Lung microvascular endothelial cell (primary cell): ENCODE measurements around the gene NSG1. TPM values are rescaled to one million over a fixed set of nuclear protein-coding genes. Genes with fewer than 3 reads are reported as not detected.

Experiments
- DNase-seq, 2 donors: peaks; one replicate each; pipeline versions ENCODE4 v3.0.0 to v3.0.0-alpha.2; 2010; ENCODE audit warnings: low read depth in 2 of 2
- total RNA-seq: library from RNA; depleted of rRNA; stranded (reverse); fragments of >200 nt; gene quantifications from 2 replicates; pipeline ENCODE4 v1.2.1, GENCODE V29; 2014

NSG1 gene
- total RNA-seq, 1 donor from 2014 or later = not detected

DNA sequence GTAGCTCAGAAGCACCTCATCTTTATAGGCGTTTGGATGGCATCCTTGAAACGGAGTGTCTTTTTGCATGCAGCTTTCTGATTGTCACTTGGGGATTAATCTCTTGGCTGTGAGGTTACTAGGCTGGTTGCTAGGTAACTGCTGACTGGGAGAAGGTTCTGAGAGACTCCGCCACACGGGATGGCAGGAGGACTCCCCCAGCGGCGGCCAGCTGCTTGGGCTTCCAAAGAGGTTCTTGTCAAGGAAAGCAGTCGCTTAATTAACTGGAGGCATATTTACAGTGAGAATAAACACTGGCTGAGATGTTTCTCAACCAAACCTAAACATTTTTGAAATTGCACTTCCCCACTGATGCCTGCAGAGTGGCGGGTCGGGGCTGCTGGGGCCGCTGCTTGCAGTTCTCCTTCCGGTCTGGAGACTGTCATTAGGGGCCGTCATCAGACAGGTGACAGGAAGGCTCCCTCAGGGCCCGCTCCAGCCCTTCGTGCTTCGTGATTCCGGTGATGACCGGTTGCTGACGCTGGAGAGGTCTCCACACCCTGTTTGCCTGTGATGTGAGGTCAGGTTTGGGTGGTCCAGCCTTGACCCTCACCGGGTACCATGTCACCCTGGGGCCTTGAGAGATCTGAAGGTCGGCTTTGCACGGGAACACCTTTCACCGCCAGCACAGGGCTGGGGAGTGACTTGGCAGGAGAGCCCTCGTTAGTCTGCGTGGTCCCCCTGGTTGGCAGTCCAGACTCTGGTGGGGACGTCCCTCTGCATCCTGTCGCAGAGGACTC is 9.1 kb downstream of the NSG1 start:
- peak; percentile 13 to 48 for DNase-seq

DNA sequence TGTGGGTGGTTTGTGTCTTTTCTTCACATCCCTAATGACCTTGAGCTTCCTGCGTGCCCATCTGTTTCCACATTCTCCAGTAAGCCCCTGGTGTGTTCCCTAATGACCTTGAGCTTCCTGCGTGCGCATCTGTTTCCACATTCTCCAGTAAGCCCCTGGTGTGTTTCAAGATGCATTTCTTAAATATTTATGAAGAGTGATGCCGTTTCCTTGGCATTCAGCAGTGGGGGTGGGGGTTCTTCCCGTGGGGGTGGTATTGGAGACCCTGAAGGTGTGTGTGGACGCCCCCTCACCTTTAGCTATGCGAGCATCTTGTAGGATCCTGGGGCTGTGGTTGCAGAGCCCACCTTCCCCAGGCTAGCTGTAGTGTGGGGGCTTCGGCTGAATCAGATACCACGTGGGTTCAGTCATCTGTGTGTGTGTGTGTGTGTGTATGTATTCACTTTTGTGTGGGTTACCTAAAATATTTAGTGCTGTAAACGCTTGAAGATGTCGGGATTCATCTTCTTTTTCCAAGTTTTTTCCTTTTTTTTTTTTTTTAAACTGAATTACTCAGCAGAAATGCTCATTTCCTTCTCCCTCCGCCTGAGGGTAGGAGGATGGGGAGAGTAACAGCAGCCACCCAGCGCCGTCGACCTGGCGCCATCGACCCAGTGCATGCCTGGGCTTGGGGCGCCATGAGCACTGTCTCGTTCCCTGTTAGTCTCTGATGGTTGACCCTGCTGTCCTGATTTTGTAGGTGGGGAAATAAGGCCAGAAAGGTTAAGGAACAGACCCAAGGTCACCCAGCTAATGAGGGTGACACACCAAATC is 9.9 kb downstream of the NSG1 start:
- peak in 1 of 2 donors; percentile 37 for DNase-seq

DNA sequence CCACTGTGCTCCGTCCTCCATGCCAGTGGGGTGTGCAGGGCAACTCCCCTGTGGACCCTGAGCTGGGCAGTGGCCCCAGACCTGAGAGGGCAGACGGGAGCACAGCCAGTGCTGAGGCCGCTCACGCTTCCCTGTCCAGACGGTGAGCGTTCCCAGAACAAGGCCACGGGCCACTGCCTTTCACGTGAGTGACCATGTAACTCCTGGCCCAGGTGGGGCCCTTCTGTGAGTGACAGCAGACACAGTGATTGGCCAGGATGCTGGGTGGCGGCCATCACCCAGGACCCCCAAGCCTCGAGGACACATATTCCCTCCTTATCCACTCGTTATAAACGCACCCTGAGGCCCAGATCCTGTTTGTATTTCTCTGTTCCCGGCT is 10.5 kb downstream of the NSG1 start:
- DNase-seq = no peak

DNA sequence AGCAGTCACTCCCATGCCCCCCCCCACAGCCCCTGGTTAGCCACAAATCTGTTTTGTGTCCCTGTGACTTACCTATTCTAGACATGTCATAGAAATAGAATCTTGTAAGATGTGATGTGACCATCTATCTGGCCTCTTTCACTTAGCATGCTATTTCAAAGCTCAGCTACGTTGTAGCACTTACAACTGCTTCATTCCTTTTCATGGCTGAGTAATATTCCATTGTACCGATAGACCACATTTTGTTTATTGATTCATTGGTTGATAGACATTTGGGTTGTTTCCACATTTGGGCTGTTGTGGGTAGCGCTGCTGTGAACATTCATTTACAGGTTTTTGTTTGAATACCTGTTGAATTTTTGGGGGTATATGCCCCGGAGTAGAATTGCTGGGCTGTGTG is 11.5 kb downstream of the NSG1 start:
- no peak for DNase-seq

DNA sequence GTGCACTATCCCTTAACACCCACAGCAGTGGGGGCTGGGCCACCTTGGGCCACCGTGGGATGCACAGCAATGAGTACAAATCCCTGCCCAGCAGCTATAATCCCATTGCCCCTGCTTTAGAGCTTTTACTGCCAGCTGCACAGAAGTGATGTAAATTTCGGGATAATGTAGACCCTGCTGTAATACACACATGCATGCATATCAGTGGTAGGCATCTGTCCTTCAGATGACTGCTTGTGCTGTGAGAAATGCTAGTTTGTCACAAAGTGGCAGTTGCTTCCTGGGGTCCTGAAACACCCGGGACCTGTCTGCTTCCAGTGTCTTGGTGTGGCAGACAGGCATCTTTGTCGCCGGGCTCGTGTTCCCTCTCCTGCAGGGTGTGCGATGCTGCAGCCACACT is 14.1 kb downstream of the NSG1 start:
- no peak for DNase-seq

DNA sequence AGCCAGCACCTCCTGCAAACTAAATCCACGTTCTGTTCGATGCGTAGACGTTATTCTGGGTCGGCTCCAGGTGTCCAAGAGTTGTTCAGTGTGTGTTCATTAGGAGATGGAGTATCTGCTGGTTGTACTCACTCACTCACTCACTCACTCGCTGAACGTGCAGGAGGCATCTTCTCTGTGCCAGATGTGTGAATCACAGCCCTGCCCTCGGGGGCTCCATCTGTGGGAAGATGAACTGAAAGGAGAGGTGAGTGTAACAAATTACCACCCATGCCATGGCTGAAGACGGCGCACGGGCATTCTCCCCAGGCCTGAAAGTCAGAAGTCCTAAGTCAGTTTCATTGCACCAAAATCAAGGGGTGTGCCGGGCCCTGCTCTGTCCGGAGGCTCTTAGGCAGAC is 16.1 kb downstream of the NSG1 start:
- DNase-seq = no peak

DNA sequence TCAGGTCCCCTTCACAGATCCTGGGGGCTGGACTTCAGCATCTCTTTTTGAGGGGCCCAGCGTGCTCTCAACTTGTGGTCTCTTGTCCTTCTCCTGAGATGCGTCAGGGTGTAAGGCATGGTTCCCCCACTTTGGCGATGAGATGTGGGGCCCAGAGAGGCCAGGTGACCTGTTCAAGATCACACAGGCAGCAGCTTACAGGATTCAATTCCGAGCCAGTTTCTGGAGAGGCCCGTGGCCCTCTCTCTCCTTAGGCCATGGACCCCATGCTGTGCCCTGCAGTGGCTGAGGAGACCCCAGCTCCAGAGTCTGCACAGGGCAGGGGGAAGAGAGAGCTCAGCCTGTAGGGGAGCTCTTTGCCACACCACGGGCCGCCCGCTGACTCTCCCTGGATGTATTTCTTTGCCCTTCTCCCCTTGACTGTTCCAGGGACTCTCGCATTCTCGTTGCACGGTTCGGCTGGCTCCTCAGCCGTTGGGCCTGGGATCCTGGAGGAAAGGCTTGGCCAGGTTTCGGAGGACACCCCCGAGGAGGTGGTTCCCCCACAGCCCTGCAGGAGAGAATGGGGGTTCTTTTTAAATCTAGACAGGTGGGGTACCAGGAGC is 18.6 kb downstream of the NSG1 start:
- DNase-seq = no peak

DNA sequence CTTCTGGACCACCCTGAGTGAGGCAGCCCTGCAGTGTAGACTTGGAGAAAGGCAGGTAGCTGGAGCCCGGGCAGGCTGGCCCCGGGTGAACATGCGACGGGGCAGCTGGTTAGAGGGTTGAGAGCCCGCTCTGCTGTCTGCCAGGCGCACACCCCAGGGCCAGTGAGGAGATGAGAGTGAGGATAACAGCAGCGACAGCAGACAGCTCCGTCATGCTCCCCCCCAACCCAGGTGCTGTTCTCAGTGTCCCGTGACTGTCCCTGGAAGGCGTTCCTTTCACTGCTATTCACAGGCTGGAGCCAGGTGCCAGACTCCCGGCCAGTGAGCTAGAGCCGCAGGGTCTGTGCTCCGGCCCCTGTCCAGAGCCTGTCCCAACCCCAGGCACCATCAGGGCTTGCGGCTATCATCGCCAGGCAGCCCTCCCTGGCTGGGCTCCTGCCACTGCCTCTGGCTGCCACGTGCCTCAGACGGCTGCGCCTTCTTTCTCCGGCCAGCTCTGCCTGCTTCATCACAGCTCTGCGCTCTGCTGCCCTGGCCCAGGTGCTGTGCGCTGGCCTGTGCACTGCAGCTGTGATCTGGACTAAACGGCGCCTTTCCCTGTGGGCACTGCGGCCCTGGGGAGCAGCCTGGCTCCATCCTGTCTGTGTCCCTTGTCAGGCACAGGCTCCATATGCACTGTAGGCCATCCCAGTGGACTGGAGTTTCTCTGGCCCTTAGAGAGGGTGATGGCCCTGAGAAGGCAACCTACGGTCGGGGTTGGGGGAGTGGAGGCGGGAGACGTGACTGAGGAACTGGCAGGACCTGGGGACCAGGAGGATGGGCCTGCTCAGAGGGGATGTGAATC is 19.8 kb downstream of the NSG1 start:
- no peak for DNase-seq

DNA sequence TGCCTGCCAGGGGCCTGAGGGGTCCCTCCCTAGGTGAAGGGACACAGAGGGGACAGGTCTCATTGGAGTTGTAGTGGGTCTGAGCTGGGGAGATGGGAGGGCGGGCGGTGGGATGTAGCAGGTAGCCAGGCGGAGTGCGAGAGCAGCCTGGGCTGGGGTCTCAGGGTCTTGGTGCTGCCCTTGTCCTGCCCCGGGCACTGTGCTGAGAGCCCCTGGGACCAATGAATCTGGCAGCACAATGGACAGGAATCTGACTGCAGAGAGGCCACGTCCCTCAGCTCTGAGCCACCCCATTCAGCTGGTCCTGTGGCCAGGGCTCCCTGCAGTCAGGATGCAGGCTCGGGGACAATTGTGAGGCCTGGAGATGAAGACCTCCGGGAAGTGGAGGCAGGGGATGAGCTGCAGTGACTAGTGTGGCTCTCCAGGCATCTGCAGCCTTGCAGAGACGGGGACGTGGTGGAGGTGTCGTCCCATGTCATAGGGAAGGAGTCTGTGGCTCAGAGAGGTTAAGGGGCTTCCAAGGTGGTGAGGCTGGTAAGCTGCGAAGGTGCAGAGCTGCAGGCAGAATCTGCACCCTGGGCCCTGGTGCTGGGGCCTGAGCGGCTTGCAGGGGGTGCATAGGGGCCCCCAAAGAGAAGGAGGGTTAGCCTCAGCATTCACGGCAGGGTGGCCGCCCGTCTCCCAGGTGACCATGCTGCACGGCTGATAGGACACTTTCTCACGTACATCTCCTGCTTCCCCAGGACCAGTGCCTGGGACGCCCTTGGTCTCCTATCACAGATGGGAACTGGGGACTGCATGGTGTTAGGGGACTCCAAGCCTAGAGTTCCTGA is 20.6 kb downstream of the NSG1 start:
- no peak for DNase-seq

DNA sequence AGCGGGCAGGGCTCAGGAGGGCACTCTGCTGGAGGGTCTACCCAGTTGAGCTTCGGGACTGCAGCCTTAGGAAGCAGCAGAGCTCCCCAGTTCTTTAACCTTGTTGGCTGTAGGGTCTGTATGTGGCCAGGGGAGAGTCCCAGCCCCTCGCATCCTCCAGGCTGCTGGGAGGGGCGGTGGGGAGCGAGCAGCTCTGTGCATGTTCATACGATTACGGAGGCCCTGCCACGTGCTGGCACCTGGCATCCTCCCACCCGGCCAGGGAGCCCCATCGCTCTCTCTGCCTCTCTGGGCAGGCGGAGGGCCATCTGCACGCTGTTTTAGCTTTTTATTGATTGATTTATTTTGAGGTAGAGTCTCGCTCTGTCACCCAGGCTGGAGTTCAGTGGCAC is 21.2 kb downstream of the NSG1 start:
- no peak for DNase-seq

DNA sequence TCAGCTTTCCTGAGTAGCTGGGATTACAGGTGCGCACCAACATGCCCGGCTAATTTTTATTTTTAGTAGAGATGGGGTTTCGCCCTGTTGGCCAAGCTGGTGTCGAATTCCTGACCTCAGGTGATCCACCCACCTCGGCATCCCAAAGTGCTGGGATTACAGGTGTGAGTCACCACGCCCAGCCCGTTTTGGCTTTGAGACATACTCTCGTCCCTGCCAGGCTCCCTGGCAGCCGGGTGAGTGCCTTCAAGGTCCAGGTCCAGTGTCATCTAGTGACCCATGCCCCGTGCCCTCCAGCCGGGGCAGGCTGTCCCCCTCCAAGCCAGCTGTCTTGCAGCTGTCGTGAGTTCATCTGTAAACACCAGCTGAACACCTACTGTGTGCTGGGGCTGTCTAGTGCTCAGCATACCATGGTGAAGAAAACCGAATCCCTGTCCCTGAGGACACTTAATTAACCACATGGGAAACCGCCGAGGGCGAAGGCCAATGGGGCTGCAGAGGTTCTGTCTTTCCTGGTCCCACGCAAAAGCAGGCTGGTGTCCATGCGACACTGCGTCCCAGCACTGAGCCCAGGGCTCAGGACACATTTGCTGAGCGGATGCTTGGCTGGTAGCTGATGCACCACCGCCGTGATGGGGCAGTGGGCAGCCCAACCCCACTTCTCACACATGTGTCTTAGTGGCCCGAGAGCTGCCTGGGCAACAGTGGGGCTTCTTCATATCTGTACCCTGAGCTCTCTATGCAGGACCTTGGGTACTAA is 21.9 kb downstream of the NSG1 start:
- no peak for DNase-seq

DNA sequence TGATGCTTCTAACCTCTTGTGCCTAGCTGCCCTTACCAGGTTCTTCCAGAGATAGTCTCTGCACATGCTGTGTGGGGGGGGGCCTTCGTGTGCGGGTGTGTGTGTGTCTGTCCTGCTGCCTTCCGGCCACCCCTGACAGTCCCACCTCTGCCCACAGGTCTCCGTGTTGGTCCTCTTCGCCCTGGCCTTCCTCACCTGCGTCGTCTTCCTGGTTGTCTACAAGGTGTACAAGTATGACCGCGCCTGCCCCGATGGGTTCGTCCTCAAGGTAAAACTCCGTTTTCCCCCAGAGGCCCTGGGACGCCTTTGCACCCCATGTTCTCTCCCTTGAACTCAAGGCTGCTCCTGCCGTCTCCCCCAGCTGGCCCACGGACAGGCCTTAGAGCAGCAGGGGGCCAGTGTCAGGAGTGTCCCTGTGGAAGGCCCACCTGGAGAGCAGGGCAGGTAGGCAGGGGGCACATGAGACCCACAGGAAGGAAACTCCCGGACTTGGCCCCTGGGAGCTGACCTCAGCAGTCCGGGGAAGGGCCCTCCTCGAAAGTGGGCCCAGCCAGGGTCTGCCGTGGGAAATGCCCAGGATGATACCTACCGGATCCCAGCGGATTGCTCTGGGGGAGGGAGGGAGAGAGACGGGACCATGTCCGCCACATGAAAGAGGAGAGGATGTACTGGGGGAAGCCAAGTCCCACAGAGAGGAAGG is 22.7 kb downstream of the NSG1 start:
- DNase-seq = no peak

DNA sequence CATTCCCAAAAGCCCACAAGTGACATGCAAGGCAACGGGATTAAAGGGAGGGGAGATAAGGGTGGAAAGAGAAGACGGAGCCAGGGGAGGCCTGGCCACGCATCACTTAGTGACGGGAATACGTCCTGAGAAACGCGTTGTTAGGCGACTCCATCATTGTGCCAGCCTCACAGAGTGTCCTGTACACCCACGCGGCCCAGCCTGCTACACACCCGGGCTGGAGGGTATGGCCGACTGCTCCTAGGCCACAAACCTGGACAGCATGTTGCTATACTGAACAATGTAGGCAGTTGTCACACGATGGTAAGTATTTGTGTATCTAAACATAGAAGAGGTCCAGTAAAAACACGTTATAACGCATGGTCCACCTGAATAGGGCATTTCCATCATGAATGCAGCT is 23.4 kb downstream of the NSG1 start:
- DNase-seq = no peak

DNA sequence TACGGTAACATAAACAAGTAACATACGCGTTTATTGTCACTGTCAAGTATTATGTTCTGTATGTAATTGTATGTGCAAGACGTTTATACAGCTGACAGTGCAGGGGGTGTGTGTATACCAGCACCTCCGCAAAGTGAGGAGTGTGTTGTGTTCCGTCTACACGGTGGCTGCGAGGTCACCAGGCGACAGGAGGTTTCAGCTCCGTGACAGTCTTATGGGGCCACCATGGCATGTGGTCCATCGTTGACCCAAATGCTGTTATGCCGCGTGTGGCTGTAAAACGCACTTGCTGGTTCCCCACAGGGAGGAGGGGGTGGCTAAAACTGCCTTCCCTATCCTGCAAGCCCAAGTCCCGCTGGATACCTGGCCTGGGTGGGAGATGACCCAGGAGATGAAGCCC is 25.0 kb downstream of the NSG1 start:
- DNase-seq = no peak

DNA sequence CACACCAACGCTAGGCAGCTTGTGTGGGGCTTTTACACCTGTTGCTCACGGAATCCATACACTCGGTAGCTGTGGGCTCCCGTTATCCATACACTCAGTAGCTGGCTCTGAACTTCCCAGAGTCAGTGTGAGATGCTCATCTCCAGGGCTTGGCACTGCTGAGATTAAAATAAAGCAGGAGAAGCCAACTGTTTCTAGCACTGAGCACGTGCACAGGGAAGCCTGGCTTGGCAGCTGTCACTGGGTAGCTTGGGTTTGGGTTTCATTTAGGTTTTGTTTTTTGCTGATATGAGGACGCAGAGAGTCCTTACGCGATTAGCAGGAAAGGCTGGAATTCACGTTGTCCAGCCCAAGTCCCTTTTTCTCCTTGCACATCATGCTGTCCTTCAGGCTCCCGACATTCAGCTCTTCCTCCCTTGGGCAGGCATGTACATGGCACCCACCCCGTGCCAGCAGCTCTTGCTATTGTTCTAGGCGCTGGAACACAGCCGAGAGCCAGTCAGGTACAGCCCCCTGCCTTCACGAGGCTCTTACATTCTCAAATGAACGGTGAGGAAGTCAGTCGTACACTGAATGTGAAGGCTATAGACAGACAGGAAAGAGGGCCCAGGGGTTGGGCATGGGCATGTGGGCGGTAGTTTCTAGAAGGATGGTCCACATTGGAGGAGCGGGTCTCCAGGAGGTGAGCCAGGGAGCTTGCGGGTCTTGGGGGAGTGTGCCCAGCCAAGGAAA is 25.9 kb downstream of the NSG1 start:
- no peak for DNase-seq

DNA sequence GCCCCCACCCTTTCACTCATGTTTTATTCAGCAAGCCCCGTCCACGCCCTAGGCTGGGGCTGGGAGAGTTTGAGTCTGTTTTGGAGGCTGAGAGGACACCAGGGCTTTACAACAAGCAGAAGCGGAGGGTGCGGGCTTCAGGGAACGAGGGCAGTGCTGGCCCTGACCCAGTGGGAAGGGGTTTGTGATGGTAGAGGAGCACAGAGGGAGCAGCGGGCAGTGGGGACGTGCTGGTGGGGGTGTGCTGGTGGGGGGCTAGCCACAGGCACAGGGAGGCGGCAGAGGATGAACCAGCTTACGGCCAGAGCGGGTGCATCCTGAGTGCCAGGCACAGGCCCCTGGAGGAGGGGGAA is 26.4 kb downstream of the NSG1 start:
- DNase-seq = no peak

DNA sequence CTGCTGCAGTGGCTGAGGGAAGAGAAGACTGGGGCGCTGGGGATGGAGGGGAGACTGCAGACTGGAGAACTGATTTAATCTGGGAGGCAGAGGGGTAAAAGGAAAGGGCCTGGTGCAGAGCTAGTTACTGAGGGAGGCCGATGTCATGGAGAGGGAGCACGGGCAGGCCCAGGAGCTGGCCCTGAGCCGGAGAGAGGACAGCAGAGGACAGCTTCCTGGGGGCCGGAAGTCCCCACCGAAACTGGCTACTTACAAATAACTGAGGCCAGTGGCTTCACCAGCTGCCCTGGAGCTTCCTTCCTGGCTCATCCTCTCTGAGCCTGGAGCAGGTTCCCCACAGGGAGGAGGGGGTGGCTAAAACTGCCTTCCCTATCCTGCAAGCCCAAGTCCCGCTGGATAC is 26.9 kb downstream of the NSG1 start:
- no peak for DNase-seq

DNA sequence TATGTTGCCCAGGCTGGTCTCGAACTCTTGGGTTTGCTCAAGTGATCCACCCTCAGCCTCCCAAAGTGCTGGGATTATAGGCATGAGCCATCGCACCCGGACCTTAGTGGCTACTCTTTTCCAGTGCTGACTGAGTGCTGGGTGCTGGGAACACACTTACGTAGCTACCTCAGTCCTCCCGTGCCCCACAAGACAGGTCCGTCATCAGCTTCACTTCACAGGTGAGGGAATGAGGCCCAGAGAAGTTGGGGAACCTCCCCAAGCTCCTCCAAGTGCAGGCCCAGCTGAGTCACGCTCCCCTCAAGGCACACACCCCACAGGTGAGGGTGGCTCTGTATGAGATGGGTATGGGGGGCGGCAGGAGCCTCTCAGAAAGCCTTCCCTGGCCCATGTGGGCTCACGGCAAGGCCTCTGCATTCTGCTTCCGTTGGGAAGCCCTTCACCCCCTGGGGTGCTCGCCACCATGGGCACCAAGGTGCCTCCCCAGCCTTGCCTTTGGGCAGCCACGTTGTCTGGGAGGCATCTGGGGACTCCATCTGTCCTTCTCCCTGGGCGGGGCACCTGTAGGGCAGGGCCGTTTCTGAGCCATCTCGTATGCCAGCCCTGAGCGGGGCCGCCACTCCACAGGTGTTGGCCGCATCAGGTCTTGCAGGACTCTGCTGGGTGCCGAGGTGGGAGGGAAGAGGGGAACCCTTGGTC is 28.4 kb downstream of the NSG1 start:
- no peak for DNase-seq
